ENCODE results near the gene TTC28. TPM values are rescaled to one million over a fixed set of nuclear protein-coding genes. Genes with fewer than 3 reads are reported as not detected.

Gene TTC28
- total RNA-seq, 1 experiment from 2014 or later, result not detected

- intact Hi-C loops (cut with micrococcal nuclease), result no loop called here
- TF ChIP-seq CTCF (IDR thresholded peaks at IDR 0.05; ENCODE audit: unreplicated experiment), result no peak
- no peak for DNase-seq (ENCODE audit: unreplicated experiment)
- H3K27me3 Mint-ChIP-seq (ENCODE audit: insufficient read depth, unreplicated experiment), result peaks cover 16% of the 10 kb centered on the region
- no peak overlapping the region for H3K4me3 Mint-ChIP-seq (ENCODE audit: unreplicated experiment)
- H3K9me3 Mint-ChIP-seq (ENCODE audit: unreplicated experiment), result no peaks in the 10 kb centered on the region
- no peaks in the 10 kb centered on the region for H3K4me1 Mint-ChIP-seq (ENCODE audit: insufficient read depth, unreplicated experiment)
- no peak overlapping the region for H3K27ac Mint-ChIP-seq (ENCODE audit: low read depth, unreplicated experiment)
- CTCF ChIA-PET, result interaction anchor here (0.5 kb wide), 1 partner anchor 474 kb away, joined by 4 read pairs; no protein-coding TSS in a partner anchor
- no peaks in the 10 kb centered on the region for H3K36me3 Mint-ChIP-seq (ENCODE audit: insufficient read depth, unreplicated experiment)
- no TSS peak for BruUV-seq (replicated peaks)
- POLR2A ChIA-PET, result no interaction called here
These were observed 553.8 kb downstream of the TTC28 start for GRCh38 chr22:28125799-28126198.

GRCh38 chr22:28123989-28124766 is 555.5 kb downstream of the TTC28 start:
- TF ChIP-seq CTCF (IDR thresholded peaks at IDR 0.05; ENCODE audit: unreplicated experiment), result no peak
- no TSS peak for BruUV-seq (replicated peaks)
- intact Hi-C loops (cut with micrococcal nuclease), result no loop called here
- H3K4me1 Mint-ChIP-seq (ENCODE audit: insufficient read depth, unreplicated experiment), result no peaks in the 10 kb centered on the region
- H3K4me3 Mint-ChIP-seq (ENCODE audit: unreplicated experiment), result no peak overlapping the region
- POLR2A ChIA-PET, result no interaction called here
- H3K9me3 Mint-ChIP-seq (ENCODE audit: unreplicated experiment), result no peaks in the 10 kb centered on the region
- CTCF ChIA-PET, result interaction anchor here (0.5 to 1.0 kb wide), 4 partner anchors 8 to 226 kb away, joined by 3 read pairs; no protein-coding TSS in a partner anchor
- no peak for DNase-seq (ENCODE audit: unreplicated experiment)
- peaks cover 5% of the 10 kb centered on the region for H3K27me3 Mint-ChIP-seq (ENCODE audit: insufficient read depth, unreplicated experiment)
- no peaks in the 10 kb centered on the region for H3K36me3 Mint-ChIP-seq (ENCODE audit: insufficient read depth, unreplicated experiment)
- no peak overlapping the region for H3K27ac Mint-ChIP-seq (ENCODE audit: low read depth, unreplicated experiment)

GRCh38 chr22:28120691-28121592 is 558.7 kb downstream of the TTC28 start:
- no peak overlapping the region for H3K27ac Mint-ChIP-seq (ENCODE audit: low read depth, unreplicated experiment)
- H3K27me3 Mint-ChIP-seq (ENCODE audit: insufficient read depth, unreplicated experiment), result no peaks in the 10 kb centered on the region
- no peaks in the 10 kb centered on the region for H3K36me3 Mint-ChIP-seq (ENCODE audit: insufficient read depth, unreplicated experiment)
- no peaks in the 10 kb centered on the region for H3K9me3 Mint-ChIP-seq (ENCODE audit: unreplicated experiment)
- POLR2A ChIA-PET, result no interaction called here
- H3K4me1 Mint-ChIP-seq (ENCODE audit: insufficient read depth, unreplicated experiment), result peaks cover 8% of the 10 kb centered on the region
- H3K4me3 Mint-ChIP-seq (ENCODE audit: unreplicated experiment), result no peak overlapping the region
- intact Hi-C loops (cut with micrococcal nuclease), result no loop called here
- no peak for DNase-seq (ENCODE audit: unreplicated experiment)
- CTCF ChIA-PET, result no interaction called here
- BruUV-seq (replicated peaks), result no TSS peak
- no peak for TF ChIP-seq CTCF (IDR thresholded peaks at IDR 0.05; ENCODE audit: unreplicated experiment)

GRCh38 chr22:28118957-28119631 is 560.5 kb downstream of the TTC28 start:
- CTCF ChIA-PET, result no interaction called here
- H3K36me3 Mint-ChIP-seq (ENCODE audit: insufficient read depth, unreplicated experiment), result no peaks in the 10 kb centered on the region
- TF ChIP-seq CTCF (IDR thresholded peaks at IDR 0.05; ENCODE audit: unreplicated experiment), result no peak
- H3K27me3 Mint-ChIP-seq (ENCODE audit: insufficient read depth, unreplicated experiment), result no peaks in the 10 kb centered on the region
- no peak overlapping the region for H3K27ac Mint-ChIP-seq (ENCODE audit: low read depth, unreplicated experiment)
- H3K9me3 Mint-ChIP-seq (ENCODE audit: unreplicated experiment), result no peaks in the 10 kb centered on the region
- peaks cover 10% of the 10 kb centered on the region for H3K4me1 Mint-ChIP-seq (ENCODE audit: insufficient read depth, unreplicated experiment)
- POLR2A ChIA-PET, result no interaction called here
- H3K4me3 Mint-ChIP-seq (ENCODE audit: unreplicated experiment), result no peak overlapping the region
- intact Hi-C loops (cut with micrococcal nuclease), result no loop called here
- no TSS peak for BruUV-seq (replicated peaks)
- no peak for DNase-seq (ENCODE audit: unreplicated experiment)
